ENCODE measurements around the gene MYO16.

MYO16 gene

GRCh38 chr13:108629181-108629752 lies at the start of gene MYO16:
MYO16 (plus strand) TSS chr13:108629611; CDS start chr13:108629845, 234 bp downstream.
- DNase-seq, result no peak

DNA sequence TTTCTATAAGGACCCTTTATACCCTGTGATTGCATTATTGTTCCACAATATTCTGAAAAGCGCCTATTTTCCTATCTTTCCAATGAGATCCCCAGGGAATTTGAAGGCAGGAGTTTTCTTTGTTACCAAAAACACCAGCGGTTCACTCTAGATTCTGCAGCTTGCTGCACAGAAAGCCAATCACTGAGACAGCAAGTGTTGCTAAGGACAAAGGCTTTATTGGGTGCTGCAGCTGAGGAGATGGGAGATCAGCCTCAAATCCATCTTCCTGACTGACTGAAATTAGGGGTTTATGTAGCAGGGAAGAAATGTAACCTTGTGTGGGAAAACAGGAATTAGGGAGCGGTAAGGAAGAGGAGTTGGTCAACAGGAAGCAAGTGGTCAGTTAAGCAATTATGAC lies 42.6 kb upstream of the MYO16 start:
- DNase-seq, result no peak

- DNase-seq, result no peak
Measured at GRCh38 chr13:108588516-108588915, 40.9 kb upstream of the MYO16 start.

DNA sequence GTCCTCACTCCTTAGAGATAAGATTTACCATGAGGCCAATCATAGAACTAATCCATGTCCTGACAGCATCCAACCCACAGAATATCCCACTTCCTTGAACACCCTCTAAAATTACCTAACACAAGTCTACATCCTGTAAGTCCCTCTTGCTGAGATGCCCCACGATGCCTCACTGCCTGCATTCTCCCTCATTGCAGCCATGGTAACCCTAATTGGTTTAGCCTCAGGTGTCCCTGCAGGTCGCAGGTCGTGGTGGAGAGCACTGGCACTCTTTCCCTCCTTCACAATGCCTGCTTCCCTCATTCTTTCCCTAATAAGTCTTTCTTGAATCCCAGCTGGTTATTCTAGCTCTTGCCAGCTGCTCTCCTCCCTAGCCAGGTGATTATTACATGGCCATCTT lies 35.3 kb upstream of the MYO16 start:
- no peak for DNase-seq

DNA sequence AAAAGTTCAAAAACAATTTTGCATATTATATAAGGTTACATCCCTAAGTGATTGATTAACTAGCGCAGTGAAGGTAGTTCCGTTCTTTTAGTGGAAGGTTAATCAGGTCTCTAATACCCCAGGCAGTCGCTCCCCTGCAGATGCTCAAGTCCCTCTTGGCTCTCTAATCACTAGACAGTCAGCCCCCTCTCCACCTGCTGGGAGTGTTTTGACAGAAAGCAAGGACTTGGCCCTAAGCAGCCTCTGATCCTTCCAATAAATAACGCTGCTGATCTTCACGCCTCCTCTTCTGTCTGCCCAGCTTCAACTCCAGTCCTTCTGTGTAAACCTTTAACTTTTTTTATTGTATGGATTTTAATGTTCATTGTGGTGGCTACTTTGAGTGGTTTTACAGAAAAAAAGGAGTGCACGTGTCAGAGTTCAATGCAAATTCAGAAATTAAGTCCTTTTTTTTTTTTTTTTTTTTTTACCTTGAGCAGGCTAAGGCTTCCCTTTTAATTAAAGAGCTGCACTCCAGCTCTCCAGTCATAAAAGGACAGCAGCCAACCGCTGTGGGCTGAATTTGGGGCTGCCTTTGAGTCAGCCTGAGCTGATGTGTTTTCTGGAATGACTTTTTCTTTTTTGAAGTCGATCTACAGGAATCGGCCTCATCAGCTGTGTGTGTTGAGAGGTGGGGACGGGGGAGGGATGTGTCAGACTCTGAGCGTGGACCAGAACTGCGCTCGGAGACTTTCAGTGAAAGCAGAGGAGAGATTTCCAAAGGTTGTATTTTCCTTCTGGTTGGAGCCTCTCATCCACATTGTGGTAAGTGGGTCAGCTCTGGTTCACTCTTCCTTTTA lies 33.8 kb upstream of the MYO16 start:
- DNase-seq, result no peak

DNA sequence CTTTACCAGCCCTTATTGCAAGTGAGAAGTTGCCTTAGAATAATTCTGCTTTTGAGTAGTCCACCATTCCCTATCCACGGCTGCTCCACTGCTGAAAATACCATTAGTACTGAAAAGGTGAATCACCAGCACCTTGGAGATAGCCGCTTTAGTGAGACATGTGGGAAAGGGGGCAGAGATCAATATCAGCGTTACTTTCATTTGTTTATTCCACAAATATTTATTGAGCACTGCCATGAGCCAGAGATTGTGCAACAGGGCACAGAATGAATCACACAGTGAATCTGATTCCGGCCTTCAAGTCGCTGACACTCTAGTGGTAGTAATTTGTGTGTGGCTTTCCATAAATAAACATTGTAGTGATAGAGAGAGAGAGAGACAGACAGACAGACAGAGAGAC lies 31.5 kb upstream of the MYO16 start:
- DNase-seq, result no peak

DNA sequence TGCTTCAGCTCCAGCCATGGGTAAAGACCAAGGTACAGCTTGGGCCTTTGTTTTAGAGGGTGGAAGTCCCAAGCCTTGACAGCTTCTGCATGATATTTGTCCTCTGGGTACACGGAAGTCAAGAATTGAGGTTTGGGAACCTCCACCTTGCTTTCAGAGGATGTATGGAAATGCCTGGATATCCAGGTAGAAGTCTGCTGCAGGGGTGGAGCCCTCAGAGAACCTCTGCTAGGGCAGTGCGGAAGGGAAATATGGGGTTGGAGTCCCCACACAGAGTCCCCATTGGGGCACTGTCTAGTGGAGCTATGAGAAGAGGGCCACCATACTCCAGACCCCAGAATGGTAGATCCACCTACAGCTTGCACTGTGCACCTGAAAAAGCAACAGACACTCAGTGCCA lies 23.0 kb upstream of the MYO16 start:
- no peak for DNase-seq

DNA sequence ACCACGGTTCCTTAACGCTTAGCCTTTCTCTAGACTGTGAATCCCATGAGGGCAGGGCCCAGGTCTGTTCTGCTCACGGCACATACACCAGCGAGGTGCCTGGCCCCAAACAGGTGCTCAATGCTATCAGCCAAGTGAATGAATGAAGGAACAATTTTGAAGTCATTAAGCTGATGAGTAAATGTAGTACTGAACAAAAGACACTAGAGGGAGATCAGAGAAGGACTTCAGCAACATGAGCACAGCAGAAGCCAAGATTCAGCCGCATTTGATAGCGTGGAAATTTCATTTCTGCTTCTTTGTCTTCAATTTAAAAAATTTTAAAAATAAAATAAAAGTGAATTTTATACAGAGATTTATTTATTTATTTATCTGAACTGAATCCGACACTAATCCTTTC lies 20.1 kb upstream of the MYO16 start:
- no peak for DNase-seq

DNA sequence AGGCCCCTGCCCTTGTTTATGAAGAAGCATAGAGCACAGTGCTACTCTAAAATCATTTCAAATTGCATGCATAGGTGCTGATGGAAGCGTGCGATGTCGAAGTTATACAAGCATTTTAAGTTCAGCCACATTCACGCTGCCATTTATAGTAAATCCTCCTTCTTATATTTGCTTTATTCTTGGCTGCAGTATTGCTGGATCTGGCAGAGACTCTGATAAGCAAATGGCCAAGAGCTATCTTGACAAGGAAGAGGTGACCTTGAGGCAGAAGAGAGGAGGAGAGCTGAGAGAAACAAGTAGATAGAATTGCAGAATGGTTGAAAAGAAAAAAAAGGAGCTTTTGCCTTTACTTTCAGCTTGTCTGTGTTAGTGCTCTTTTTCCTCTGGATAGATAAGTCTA lies 18.9 kb upstream of the MYO16 start:
- no peak for DNase-seq

- no peak for DNase-seq
Measured at GRCh38 chr13:108615241-108615640, 14.2 kb upstream of the MYO16 start.

DNA sequence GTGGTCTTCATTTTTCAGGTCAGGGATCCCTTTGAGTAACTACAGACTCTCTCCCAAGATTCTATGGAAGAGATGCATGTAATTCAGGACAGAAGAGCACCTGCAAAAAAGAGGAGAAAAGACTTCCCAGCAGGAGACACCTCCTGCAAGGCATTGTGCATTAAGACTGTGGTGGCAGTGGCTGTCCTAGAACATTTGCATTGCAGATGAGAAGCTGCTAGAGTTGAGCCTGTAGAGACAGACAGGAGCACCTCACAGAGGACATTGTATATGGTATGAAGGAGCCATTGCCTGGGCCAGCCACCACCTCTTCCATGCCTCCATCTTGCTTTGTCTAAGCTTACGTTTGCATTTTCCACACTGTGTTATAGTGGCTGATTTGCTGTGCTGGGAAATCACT lies 11.2 kb upstream of the MYO16 start:
- DNase-seq, result no peak

GRCh38 chr13:108621462-108621861 lies 7.9 kb upstream of the MYO16 start:
- no peak for DNase-seq

DNA sequence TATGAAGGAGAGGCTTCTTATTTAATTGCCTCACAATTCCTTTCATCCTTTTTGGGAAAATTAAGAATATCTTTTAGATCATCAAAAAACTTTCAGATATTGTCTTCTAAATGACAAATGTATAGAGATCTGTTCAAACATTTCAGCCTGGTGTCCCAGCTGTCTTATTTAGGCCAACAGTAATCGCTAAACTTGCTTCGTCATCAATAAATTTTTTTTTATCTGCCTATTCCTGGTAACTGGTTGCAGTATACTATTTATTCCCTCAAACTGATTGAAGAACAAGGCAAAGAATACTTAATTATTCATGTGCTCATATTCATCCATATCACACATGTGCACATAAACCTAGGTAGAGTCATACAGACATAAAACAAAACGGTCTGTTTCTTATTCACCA lies 5.3 kb upstream of the MYO16 start:
- DNase-seq, result no peak

DNA sequence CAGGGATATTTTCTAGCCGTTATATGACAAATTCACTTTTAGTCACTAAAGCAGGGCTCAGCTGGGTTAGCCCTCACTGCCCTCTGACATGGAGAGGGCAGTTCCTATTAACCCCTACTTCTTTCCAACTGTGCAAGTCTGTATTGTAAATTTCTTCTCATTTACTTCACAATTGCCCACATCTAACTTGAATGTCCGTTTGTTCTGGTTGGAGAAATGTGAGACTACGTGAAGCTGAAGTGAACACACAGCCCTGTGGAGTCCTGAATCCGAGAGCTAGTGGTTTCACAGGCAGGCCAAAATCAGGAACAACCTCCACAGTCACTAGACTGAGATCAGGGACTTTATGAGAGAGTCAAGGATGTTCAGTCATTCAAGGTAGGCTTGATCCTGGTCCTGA lies 4.4 kb upstream of the MYO16 start:
- no peak for DNase-seq

GRCh38 chr13:108629988-108630387 lies 577 bp downstream of the MYO16 start:
- DNase-seq, result no peak

GRCh38 chr13:108632649-108633167 lies 3.3 kb downstream of the MYO16 start:
- DNase-seq, result no peak

DNA sequence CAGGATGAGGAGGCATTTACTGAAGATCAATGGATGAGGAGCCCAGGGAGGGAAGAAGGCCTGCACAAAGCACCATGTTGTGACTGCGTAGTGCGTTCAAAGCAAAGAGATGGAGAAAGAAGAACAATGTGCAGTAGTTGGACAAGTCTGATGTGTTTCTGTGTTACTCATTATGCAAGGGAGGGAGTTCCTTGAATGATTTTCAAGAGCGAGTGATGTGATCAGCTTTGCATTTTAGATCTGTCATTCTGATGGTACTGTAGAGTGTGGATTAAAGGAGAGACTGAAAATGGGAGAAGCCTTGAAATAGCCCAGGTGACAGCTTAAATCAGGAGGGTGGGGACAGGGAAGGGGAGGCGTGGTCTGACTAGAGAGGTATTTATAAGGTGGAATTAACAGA lies 9.5 kb downstream of the MYO16 start:
- no peak for DNase-seq

DNA sequence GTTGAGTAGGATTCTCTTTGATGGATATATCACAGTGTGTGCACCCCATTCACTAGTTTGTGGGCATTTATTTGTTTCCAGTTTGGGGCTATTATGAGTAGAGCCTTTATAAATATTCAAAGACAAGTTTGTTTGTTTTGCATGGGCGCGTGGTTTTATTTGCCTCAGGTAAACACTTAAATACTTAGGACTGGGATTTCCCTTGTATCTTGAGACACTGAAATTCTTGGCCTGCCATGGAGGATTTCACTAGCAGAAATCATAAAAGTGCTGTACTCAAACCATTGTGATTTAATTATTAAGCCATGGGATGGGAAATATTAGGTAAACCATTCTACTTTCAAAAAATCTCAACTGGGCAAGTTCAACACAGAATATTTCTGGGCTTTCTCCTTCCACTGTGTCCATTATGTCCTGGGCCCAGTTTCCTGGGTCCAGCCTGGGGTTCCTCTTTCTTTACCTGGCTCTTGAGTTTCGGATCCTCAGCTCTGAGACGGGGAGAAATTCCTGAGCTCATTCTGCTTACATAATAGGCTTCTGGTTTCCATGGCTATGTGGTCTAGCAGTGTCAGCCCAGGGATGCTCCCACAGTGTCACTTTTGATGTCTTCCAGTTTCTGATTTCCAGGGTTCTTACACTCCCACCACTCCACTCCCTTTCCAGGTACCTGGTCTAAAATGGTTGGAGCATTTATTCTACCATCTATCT lies 14.4 kb downstream of the MYO16 start:
- no peak for DNase-seq

- DNase-seq, result no peak
Measured at GRCh38 chr13:108645376-108645775, 16.0 kb downstream of the MYO16 start.

DNA sequence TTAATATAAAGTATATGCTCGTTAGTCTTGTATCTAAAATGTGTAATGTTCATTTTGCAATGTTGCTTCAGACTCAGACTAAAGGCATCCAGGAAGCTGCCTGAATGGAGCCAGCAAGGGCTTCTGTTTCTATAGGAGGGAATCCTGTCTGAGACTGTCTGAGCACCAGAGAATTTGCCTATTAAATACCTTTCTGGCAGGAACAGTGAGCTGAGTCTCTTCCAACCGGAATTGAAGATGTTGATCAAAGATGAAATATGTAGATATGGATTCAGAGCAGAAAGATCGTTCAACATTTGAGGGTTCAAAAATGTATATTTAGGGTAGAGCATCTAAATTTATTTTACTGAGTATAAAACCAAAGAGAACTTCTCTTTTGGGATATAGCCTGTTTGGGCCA lies 20.9 kb downstream of the MYO16 start:
- DNase-seq, result no peak

DNA sequence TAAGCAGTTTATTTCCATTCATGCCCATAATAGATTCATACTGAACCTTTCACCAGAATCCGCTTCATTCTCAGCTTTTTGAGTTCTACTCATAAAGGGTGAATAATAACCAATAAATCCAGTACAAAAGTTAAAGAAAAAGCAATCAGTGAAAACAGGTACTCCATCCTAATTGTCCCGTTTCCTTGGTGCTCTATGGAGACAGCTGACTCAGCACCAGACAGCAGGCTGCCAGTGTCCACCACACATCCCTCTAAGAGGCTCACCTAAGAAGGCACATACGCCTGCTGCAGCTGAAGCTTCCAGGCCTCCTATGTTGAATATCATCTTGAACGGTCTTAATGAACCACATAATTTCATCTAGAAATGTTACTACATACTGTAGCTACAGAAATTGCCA lies 27.3 kb downstream of the MYO16 start:
- DNase-seq, result no peak

DNA sequence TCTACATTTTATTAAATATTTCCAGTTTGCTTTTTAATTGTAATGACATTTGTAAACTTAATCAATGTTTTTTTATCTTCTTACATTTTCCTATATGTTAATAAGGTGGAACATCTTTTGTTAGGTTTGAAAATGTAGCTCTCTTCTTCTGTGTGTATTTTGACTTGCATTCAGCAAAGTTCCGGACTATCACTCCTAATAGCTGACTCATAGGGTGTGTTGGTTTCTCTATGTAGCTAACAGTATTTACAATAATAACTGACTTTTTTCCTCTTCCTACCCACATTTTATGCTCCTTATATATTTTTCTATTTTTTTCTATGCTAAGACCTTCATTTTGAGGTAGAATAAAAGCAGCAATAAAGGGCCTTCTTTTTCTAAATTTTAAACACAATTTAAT lies 28.1 kb downstream of the MYO16 start:
- DNase-seq, result no peak

- DNase-seq, result no peak
Measured at GRCh38 chr13:108662528-108662927, 33.1 kb downstream of the MYO16 start.

DNA sequence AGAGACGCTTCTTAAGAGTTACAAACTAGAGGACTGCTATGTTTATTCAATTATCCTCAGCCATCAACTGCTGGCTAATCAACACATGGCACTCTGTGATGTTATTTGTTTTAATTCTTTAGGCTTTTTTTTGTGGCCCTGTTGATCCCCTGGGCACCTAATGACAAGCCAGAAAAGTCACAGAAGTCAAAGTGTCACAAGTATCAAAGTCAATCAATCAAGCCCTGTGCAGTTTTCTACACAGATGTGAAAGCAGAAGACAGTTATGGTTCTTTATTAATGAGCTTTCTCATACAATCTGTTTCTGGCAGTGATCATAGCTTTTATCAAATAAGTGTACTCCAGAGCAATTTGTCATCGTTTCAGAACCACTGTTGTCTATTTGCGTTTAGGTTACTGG lies 34.3 kb downstream of the MYO16 start:
- no peak for DNase-seq
